D721Med (cell line): ENCODE data around the gene KHSRP.
"Not testable (repeated sequence)": the region's sequence is repeated elsewhere in the genome, so short reads cannot be mapped to it uniquely, and the experiment has no call there.

Experiments used
- DNase-seq: peaks from one replicate; pipeline ENCODE4 v3.0.0; 2011; ENCODE audit warnings: low spot score; ENCODE audit not compliant: insufficient read length
- FAIRE-seq: peaks from 2 replicates; lab custom pipeline; 2011; peaks lifted over from hg19 to GRCh38; lab: Jason Lieb, UNC
- CTCF ChIP-seq: IDR thresholded peaks from 2 replicates; pipeline ENCODE4 v1.5.1; 2012; ENCODE audit warnings: mild to moderate bottlenecking, control low read depth; ENCODE audit not compliant: insufficient read depth; ENCODE audit errors: missing control alignments

The KHSRP gene

GRCh38 chr19:6439743-6440142 lies 15.1 kb upstream of the KHSRP start:
- DNase-seq, result no peak
- TF ChIP-seq CTCF, result no peak
- FAIRE-seq, result no peak

GRCh38 chr19:6433663-6434062 lies 9.1 kb upstream of the KHSRP start, which contains the start of gene SLC25A41:
SLC25A41 (minus strand) TSS chr19:6433763; CDS start chr19:6433693, 70 bp downstream.
- TF ChIP-seq CTCF, result no peak
- DNase-seq (no peak), FAIRE-seq (no peak)

- DNase-seq, result no peak
- TF ChIP-seq CTCF, result no peak
- no peak for FAIRE-seq
Observed at GRCh38 chr19:6433165-6433564, 8.6 kb upstream of the KHSRP start.

- no peak for TF ChIP-seq CTCF
- DNase-seq, result no peak
- FAIRE-seq, result no peak
Observed at GRCh38 chr19:6431891-6432290, 7.3 kb upstream of the KHSRP start.

- FAIRE-seq, result no peak
- no peak for TF ChIP-seq CTCF
- no peak for DNase-seq
Observed at GRCh38 chr19:6429419-6430221, 5.0 kb upstream of the KHSRP start.

- DNase-seq, FAIRE-seq: not testable (repeated sequence)
Observed at GRCh38 chr19:6428692-6429418, 4.2 kb upstream of the KHSRP start.

- DNase-seq (no peak), FAIRE-seq (no peak)
- TF ChIP-seq CTCF, result no peak
Observed at GRCh38 chr19:6427131-6427530, 2.5 kb upstream of the KHSRP start.
